Panc1 (cell line): ENCODE results near the gene HNRNPCL1. TPM values are rescaled to one million over a fixed set of nuclear protein-coding genes. Genes with fewer than 3 reads are reported as not detected.

Experiments used
- ATAC-seq: fragments of 200-7000 bp; cut with Tn5 transposase; 2 replicates; pipeline ENCODE4 v1.9.1; 2020; ENCODE audit warnings: mild to moderate bottlenecking, moderate library complexity
- BruUV-seq: library from RNA; stranded (reverse); fragments of 400-500 nt; replicated peaks from 2 replicates; lab custom pipeline; 2021; lab: Mats Ljungman, UMichigan
- CTCF ChIA-PET: fragments of 300-600 bp; sonication (Branson Sonifier 250); formaldehyde crosslinking; loops from one replicate; lab custom pipeline; 2022; ENCODE audit warnings: antibody characterized with exemption; lab: Charles Lee
- POLR2A ChIA-PET: fragments of 300-600 bp; sonication (Branson Sonifier 250); formaldehyde crosslinking; loops from one replicate; lab custom pipeline; 2022; ENCODE audit warnings: antibody characterized with exemption; lab: Charles Lee
- DNase-seq: peaks from one replicate; pipeline ENCODE4 v3.0.0-alpha.2; 2010; ENCODE audit warnings: low read depth, low spot score
- H3K27ac ChIP-seq: 2 replicates; pipeline ENCODE4 v1.5.1; 2011; ENCODE audit warnings: mild to moderate bottlenecking, low read length, inconsistent platforms
- H3K27me3 ChIP-seq: fragments of 200-500 bp; sonication (Bioruptor generic); 2 replicates; pipeline ENCODE4 v1.6.0; 2014; ENCODE audit warnings: low read length, inconsistent platforms; ENCODE audit not compliant: control insufficient read depth, insufficient read depth
- H3K36me3 ChIP-seq: fragments of 200-500 bp; sonication (Bioruptor generic); 2 replicates; pipeline ENCODE4 v1.5.1; 2014; ENCODE audit warnings: inconsistent platforms, mild to moderate bottlenecking, low read length, moderate library complexity; ENCODE audit not compliant: control insufficient read depth, insufficient read depth
- H3K4me1 ChIP-seq: 2 replicates; pipeline ENCODE4 v1.5.1; 2011; ENCODE audit warnings: inconsistent platforms, mild to moderate bottlenecking, low read length, moderate library complexity; ENCODE audit not compliant: control insufficient read depth, insufficient read depth
- H3K4me3 ChIP-seq, 2 experiments: 2 replicates each; pipeline ENCODE4 v1.5.1; 2011 to 2012; ENCODE audit warnings: low read depth in 2 of 2, low read length in 2 of 2, mild to moderate bottlenecking in 2 of 2, inconsistent platforms in 1 of 2, moderate library complexity in 1 of 2
- H3K9me3 ChIP-seq: fragments of 200-500 bp; sonication (Bioruptor generic); 2 replicates; pipeline ENCODE4 v1.5.1; 2014; ENCODE audit warnings: low read depth, mild to moderate bottlenecking, inconsistent platforms, low read length, moderate library complexity; ENCODE audit not compliant: control insufficient read depth, insufficient read depth
- CTCF ChIP-seq: fragments of 450-650 bp; IDR thresholded peaks from 2 replicates; pipeline ENCODE4 v1.5.1; 2017; ENCODE audit warnings: mild to moderate bottlenecking
- POLR2AphosphoS5 ChIP-seq: IDR thresholded peaks from 2 replicates; pipeline ENCODE4 v1.6.1; 2012; ENCODE audit warnings: mild to moderate bottlenecking, low read depth, low read length, moderate library complexity
- REST ChIP-seq, 2 experiments: IDR thresholded peaks; 2 replicates each; pipeline ENCODE4 v1.6.1; 2011 to 2012; ENCODE audit warnings: low read depth in 2 of 2, control low read depth in 1 of 2, low read length in 1 of 2, mild to moderate bottlenecking in 1 of 2, moderate library complexity in 1 of 2; ENCODE audit not compliant: insufficient read depth in 1 of 2
- SIN3A ChIP-seq: IDR thresholded peaks from 2 replicates; pipeline ENCODE4 v1.6.1; 2012; ENCODE audit warnings: low read depth, mild to moderate bottlenecking, low read length, moderate library complexity, borderline replicate concordance; ENCODE audit not compliant: insufficient read depth
- TCF7L2 ChIP-seq: IDR thresholded peaks from 2 replicates; pipeline ENCODE4 v1.6.1; 2011; ENCODE audit warnings: mild to moderate bottlenecking, low read depth, low read length, inconsistent platforms
- in situ Hi-C: cut with HindIII; loops from 2 replicates; pipeline ENCODE4 v1.10.0; 2016; ENCODE audit warnings: low sequenced_read_pairs, low pct_unique_long_range_greater_than_20kb
- intact Hi-C: fragments of 100-400 bp; cut with micrococcal nuclease; formaldehyde crosslinking; loops from one replicate; pipeline ENCODE4 v1.10.0; 2022; ENCODE audit not compliant: unreplicated experiment
- total RNA-seq: library from RNA; stranded (reverse); gene quantifications from one replicate; pipeline ENCODE4 v1.2.1, GENCODE V29; 2021; ENCODE audit not compliant: unreplicated experiment

Gene HNRNPCL1
- total RNA-seq, 1 experiment from 2014 or later, result not detected

- CTCF ChIA-PET, result no interaction called here
- DNase-seq, result no peak
These were observed 49.6 kb downstream of the HNRNPCL1 start for GRCh38 chr1:12798911-12799310.

More at GRCh38 chr1:12798911-12799310, 49.6 kb downstream of the HNRNPCL1 start:
- ATAC-seq, result no peak
- Histone ChIP-seq H3K36me3 (no peaks in the 10 kb centered on the region), H3K27ac (no peak overlapping the region), H3K27me3 (peaks cover 2% of the 10 kb centered on the region; the same call in 1 of the 2 replicates), H3K4me3 (no peak overlapping the region), H3K9me3 (no peaks in the 10 kb centered on the region), H3K4me1 (no peaks in the 10 kb centered on the region)
- POLR2A ChIA-PET, result no interaction called here
- in situ Hi-C loops, result no loop called here
- intact Hi-C loops, result no loop called here
- no peak for TF ChIP-seq CTCF
- no peak for TF ChIP-seq POLR2AphosphoS5
- TF ChIP-seq TCF7L2, result no peak
- no peak for TF ChIP-seq SIN3A
- TF ChIP-seq REST (IDR thresholded peaks at IDR 0.05; ENCODE audit: insufficient read depth in 1 of 2, low read depth in 2 of 2, low read length in 1 of 2), result no peak
- no TSS peak for BruUV-seq

Other genes starting within 250 kb of the HNRNPCL1 start
- 113 TPM for gene DHRS3, start 230.5 kb downstream of the HNRNPCL1 start, total RNA-seq
- gene AADACL4, start 204.6 kb downstream of the HNRNPCL1 start, total RNA-seq, result not detected
- not detected for gene AADACL3, start 132.6 kb downstream of the HNRNPCL1 start, total RNA-seq
- gene CFAP107, start 102.5 kb downstream of the HNRNPCL1 start, total RNA-seq, result not detected
- gene PRAMEF12, start 75.0 kb downstream of the HNRNPCL1 start, total RNA-seq, result not detected
- not detected for gene PRAMEF1, start 57.3 kb downstream of the HNRNPCL1 start, total RNA-seq
- gene PRAMEF11, start 17.3 kb downstream of the HNRNPCL1 start, total RNA-seq, result not detected
- not detected for gene PRAMEF2, start 8.4 kb upstream of the HNRNPCL1 start, total RNA-seq
- not detected for gene PRAMEF4, start 37.5 kb upstream of the HNRNPCL1 start, total RNA-seq
- gene PRAMEF10, start 49.5 kb upstream of the HNRNPCL1 start, total RNA-seq, result not detected
- not detected for gene PRAMEF7, start 67.9 kb upstream of the HNRNPCL1 start, total RNA-seq
- gene PRAMEF6, start 98.9 kb upstream of the HNRNPCL1 start, total RNA-seq, result not detected
- gene PRAMEF27, start 207.9 kb upstream of the HNRNPCL1 start, total RNA-seq, result not detected
- not detected for gene HNRNPCL3, start 212.0 kb upstream of the HNRNPCL1 start, total RNA-seq
- not detected for gene PRAMEF25, start 222.1 kb upstream of the HNRNPCL1 start, total RNA-seq